Measurements from ENCODE around the gene ZBTB49.

ZBTB49 gene

DNA sequence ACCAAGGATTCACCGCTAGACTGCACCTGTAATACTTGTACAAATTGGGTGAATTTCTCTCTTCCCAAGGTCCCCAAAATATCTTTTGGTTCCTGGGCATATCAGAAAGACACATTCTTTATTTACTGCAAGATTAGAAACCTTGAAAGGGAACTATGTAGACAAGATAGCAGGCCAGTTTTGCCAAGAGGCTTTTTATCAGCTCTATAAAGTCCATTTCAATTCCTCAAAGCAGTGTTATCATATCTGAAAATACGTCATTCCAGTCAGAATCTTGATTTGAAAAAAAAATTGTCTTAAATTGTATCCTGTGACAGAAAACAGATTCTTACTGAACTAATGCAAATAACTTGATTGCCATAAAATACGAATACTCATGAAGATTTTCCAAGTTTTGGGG is 59.8 kb downstream of the ZBTB49 start:
- TF ChIP-seq TAF1 (IDR thresholded peaks at IDR 0.05; ENCODE audit: borderline replicate concordance, insufficient read depth, low read length) (no peak), FOXP2 (optimal IDR thresholded peaks at IDR 0.05; ENCODE audit: borderline replicate concordance, extremely low read depth, extremely low read length, insufficient read depth) (no peak), SIN3A (IDR thresholded peaks at IDR 0.05; ENCODE audit: borderline replicate concordance, insufficient read depth, low read length) (no peak), POLR2AphosphoS5 (IDR thresholded peaks at IDR 0.05; ENCODE audit: low read depth, low read length) (no peak)
- TF ChIP-seq, protein P1, sequence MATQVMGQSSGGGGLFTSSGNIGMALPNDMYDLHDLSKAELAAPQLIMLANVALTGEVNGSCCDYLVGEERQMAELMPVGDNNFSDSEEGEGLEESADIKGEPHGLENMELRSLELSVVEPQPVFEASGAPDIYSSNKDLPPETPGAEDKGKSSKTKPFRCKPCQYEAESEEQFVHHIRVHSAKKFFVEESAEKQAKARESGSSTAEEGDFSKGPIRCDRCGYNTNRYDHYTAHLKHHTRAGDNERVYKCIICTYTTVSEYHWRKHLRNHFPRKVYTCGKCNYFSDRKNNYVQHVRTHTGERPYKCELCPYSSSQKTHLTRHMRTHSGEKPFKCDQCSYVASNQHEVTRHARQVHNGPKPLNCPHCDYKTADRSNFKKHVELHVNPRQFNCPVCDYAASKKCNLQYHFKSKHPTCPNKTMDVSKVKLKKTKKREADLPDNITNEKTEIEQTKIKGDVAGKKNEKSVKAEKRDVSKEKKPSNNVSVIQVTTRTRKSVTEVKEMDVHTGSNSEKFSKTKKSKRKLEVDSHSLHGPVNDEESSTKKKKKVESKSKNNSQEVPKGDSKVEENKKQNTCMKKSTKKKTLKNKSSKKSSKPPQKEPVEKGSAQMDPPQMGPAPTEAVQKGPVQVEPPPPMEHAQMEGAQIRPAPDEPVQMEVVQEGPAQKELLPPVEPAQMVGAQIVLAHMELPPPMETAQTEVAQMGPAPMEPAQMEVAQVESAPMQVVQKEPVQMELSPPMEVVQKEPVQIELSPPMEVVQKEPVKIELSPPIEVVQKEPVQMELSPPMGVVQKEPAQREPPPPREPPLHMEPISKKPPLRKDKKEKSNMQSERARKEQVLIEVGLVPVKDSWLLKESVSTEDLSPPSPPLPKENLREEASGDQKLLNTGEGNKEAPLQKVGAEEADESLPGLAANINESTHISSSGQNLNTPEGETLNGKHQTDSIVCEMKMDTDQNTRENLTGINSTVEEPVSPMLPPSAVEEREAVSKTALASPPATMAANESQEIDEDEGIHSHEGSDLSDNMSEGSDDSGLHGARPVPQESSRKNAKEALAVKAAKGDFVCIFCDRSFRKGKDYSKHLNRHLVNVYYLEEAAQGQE (IDR thresholded peaks at IDR 0.05; ENCODE audit: insufficient read depth in 1 of 2, low read depth in 2 of 2, low read length in 2 of 2) = no peak

DNA sequence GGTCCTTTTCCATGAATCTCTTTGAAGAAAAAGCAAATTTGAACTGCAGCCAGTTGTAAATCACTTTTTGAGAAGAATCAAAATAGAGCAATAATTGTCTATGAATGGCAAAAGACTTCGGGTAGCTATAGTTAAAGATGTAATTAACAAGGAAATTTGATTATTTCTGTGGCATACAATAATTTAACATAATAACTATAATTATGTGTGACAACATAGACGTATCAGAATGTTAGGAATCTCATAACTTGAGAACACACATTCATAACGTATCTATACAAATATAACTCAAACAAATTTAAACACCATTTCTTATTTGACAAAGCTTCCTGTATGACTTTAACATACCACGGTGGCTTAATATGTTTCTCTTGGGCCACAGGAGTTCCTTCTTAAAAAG is 60.9 kb downstream of the ZBTB49 start:
- TF ChIP-seq FOXP2 (optimal IDR thresholded peaks at IDR 0.05; ENCODE audit: borderline replicate concordance, extremely low read depth, extremely low read length, insufficient read depth) (no peak), SIN3A (IDR thresholded peaks at IDR 0.05; ENCODE audit: borderline replicate concordance, insufficient read depth, low read length) (no peak), TAF1 (IDR thresholded peaks at IDR 0.05; ENCODE audit: borderline replicate concordance, insufficient read depth, low read length) (no peak), POLR2AphosphoS5 (IDR thresholded peaks at IDR 0.05; ENCODE audit: low read depth, low read length) (no peak)
- TF ChIP-seq, protein P1 (IDR thresholded peaks at IDR 0.05; ENCODE audit: insufficient read depth in 1 of 2, low read depth in 2 of 2, low read length in 2 of 2) = no peak

DNA sequence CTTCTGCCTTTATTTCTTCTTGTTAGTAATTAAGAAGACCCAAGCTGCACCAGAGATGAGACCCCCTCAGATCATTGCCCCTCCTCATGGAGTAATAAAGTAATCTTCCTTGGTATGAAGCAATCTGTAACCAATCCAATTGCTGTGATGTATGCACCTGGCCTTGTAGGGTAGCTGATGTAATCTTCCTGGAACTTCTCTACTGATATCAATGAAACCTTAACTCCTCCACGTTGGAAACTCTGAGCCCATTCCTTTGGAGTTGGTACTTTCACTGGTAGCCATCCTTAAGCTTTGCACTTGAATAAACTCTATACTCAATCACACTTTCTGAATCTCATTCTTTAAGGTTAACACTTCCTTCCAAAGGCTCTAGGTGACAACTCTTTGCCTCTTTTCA is 65.3 kb downstream of the ZBTB49 start:
- no peak for TF ChIP-seq TAF1 (IDR thresholded peaks at IDR 0.05; ENCODE audit: borderline replicate concordance, insufficient read depth, low read length)
- no peak for TF ChIP-seq FOXP2 (optimal IDR thresholded peaks at IDR 0.05; ENCODE audit: borderline replicate concordance, extremely low read depth, extremely low read length, insufficient read depth)
- TF ChIP-seq, protein P1 (IDR thresholded peaks at IDR 0.05; ENCODE audit: insufficient read depth in 1 of 2, low read depth in 2 of 2, low read length in 2 of 2) = no peak
- TF ChIP-seq SIN3A (IDR thresholded peaks at IDR 0.05; ENCODE audit: borderline replicate concordance, insufficient read depth, low read length) = no peak
- no peak for TF ChIP-seq POLR2AphosphoS5 (IDR thresholded peaks at IDR 0.05; ENCODE audit: low read depth, low read length)

DNA sequence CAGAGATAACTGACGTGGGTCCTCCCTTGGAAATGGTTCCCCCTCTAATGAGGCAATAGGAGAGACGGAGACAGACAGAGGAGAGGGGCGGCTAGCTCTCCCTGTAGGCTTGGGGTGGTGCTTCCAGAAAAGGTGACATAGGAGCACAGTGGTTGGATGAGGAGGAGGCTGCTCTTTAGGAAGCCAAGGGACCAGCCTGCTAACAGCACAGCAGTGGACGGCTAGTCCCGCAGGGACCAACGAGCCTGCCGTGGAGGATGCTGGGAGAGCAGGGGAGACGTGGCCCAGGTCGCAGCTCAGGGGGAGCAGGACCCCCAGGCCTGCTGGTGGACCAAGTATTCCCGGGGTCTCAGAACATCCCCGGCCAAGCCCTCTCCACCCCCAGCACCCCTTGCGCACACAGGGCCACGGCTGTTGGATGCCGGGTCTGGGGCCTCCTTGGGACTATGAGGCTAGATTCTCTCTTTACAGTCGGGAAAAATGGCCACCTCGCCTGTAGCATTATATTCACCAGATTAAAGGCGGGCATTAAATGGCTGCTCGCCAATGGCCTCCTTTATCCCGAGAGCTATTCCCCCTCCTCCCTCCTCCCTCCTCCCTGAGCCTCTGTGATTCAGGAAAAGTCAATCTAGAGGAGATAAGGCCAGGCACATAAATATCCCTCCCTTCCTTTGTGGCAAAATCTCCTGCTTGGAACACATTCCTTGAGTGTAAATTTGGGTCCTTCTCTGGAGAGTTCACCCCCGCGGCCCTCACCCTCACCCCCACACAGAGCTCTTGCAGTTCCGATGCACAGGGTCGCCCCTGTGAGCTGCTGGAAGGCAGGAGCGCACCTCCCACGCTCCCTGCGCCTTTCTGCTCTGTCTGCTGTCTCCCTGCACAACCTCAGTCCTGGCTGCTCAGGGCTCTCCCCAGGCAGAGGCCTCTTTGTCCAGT is 66.3 kb downstream of the ZBTB49 start:
- no peak for TF ChIP-seq FOXP2 (optimal IDR thresholded peaks at IDR 0.05; ENCODE audit: borderline replicate concordance, extremely low read depth, extremely low read length, insufficient read depth)
- TF ChIP-seq SIN3A (IDR thresholded peaks at IDR 0.05; ENCODE audit: borderline replicate concordance, insufficient read depth, low read length) = no peak
- TF ChIP-seq, protein P1 (IDR thresholded peaks at IDR 0.05; ENCODE audit: insufficient read depth in 1 of 2, low read depth in 2 of 2, low read length in 2 of 2) = no peak
